ENCODE results near the gene FIZ1.
"Not testable (repeated sequence)": the region's sequence is repeated elsewhere in the genome, so short reads cannot be mapped to it uniquely, and the experiment has no call there.

FIZ1 gene

DNA sequence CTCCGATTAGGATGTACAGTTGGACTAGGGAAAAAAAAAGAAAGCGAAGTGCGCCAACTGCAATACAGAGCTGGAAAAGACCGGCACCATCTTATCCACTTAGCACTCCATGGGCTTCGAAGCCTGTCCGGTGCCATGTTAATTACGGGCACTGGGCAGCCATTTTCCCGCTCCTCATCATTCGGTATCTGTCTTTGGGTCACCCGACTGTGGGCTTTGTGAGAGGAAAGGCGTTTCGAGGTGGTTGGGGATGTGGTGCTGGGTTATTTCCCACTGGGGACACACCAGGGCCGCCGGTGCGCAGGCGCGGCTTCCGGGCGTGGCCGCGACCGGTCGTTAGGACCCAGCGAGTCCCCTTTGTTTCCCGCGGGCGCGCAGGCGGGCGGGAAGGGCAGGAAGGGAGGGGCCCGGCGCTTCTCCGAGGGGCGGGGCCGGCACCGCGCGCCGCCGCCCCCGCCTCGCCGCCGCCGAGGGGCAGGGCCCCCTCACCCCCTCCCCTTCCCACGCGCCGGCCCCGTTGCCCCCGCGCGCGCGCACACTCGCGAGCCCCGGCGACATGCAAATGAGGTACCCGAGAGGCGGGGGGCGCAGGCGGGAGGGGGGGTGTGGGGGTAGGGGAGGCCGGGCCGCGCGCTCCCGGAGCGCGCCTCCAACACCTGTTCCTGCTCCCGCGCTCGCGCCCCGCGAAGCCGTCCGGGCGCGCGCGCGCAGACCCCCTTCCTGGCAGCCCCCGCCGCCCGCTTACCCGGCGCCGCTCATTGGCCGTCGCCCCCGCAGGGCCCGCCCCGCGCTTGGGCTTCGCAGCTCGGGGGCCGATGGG is 735 bp upstream of the FIZ1 start, which contains the start of gene ZNF524:
Gene ZNF524 (plus strand): TSS at position 447 of the 820 bp plus-strand sequence. CDS start 1,825 bp downstream, outside the sequence.
- peak within 1 kb of the TSS; percentile 84 to 99 (median 97) for H3K27ac ChIP-seq
- peak within 1 kb of the TSS; percentile 60 to 94 (median 72) for H3K4me3 ChIP-seq

DNA sequence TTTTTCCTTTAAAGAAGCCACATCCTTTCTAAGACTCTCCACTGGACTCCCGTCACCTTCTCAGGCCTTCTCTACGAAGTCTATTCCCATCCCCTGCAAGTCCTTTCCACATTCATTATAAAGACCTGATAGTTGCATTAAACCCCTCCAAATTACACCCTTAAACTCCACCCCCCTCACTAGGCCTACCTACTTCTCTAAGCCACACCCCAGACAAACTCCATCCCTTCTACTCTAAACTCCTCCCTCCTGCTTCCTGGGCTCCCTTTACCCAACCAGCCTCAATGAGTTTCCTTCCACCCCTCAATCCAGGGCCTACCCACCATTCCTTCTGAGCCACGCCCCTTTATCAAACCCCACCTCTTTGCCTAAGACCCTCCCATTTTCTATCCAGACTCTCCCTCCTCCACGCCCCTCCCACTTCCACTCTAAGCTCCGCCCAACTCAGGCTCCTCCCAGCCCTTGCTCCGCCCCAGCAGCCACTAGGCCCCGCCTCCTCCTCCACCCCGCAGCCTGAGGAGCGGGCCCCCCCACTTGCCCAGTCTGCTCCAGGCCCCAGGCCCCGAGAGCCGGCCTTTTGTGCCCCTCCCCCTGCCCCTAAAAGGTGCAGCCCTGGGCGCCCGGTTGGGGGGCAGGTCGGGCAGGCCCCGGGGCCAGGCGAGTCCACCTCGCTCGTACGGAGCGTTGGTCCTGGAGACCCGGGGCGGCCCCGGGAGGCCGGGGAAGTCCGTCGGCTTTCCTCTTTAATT is 424 bp downstream of the FIZ1 start:
- Histone ChIP-seq H3K27ac (peak overlapping the region; percentile 57 to 99 (median 97)), H3K4me3 (peak overlapping the region; percentile 60 to 94 (median 72))

DNA sequence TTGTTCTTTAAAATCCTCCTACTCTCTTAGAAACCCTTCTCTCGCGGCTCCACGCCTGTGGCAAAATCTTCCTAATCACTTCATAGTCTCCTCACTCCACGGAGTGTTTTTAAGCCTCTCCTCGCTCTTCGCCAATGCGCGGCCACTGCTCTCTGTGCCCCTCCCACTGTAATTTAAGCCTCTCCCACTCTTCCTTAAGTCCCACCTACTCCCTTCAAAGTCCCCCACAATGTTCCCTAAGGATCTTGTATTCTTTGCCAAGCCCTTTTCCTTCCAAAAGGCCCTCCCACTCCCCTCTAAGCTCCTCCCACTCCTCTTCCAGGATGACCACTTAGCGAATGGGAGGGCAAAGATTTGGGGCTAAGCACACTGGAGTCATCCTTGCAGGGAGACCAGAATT is 1.3 kb downstream of the FIZ1 start:
- no peak overlapping the region for H3K27ac ChIP-seq
- H3K4me3 ChIP-seq = no peak overlapping the region

DNA sequence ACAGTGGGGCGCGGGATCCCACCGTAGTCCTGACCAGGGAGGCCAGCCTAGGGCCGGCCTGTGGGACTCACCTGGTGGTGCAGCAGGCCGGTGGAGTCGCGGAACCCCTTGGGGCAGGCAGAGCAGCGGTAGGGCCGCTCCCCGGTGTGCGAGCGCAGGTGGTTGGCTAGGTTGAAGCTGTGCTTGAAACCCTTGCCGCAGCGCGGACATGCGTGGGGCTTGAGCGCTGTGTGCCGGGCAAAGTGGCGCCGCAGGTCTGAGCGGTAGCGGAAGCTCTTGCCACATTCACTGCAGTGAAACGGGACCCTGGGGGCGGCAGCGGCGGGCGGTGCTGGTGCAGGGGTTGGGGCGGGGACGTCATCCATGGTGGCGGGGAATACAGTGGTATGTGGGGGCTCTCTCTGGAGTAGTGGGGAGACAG is 1.8 kb downstream of the FIZ1 start:
- no peak overlapping the region for H3K4me3 ChIP-seq
- H3K27ac ChIP-seq = no peak overlapping the region

DNA sequence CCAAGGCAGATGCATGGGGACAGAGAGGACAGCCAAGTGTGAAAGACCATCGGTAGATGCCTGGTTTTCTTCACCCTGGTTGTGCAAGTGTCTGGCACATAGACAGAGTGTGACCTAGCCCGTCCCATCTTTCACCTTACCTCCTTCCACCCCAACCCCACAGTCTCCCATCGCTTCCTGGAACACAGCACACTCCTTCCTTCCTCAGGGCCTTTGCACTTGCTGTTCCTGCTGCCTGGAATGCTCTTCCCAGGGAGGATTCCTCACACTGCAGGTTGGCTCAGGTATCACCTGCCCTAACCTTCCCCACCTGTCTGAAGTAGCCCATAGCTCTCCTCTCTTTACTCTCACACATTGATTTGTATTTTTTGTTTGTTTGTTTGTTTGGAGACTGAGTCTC is 3.0 kb downstream of the FIZ1 start:
- no peak overlapping the region for H3K27ac ChIP-seq
- no peak overlapping the region for H3K4me3 ChIP-seq

DNA sequence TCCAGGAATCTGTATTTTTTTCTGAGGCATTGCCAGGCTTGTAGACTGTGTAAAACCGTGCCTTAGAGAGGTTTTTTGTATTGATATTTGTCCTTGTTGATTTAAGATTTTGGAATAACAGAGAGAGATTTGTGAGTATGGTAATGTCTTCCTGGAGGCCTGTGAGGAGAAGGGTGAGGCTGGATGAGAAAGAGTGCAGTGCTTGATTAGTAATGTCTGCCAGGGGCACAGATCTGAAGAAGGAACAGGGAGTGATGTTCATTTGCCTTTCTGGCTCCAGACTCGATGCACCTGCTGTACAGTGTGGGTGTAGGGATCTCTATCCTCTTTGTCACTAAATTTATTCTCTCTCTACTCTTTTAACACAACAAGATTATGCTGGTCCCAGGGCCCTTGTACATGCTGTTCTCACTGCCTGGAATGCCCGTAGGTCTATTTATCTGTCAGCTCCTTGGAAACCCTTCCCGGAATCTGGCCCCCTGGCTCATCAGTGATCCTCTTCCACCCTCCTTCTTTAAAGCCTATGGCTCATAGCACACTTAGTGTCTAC is 4.2 kb downstream of the FIZ1 start:
- H3K4me3 ChIP-seq = no peak overlapping the region
- H3K27ac ChIP-seq = no peak overlapping the region

DNA sequence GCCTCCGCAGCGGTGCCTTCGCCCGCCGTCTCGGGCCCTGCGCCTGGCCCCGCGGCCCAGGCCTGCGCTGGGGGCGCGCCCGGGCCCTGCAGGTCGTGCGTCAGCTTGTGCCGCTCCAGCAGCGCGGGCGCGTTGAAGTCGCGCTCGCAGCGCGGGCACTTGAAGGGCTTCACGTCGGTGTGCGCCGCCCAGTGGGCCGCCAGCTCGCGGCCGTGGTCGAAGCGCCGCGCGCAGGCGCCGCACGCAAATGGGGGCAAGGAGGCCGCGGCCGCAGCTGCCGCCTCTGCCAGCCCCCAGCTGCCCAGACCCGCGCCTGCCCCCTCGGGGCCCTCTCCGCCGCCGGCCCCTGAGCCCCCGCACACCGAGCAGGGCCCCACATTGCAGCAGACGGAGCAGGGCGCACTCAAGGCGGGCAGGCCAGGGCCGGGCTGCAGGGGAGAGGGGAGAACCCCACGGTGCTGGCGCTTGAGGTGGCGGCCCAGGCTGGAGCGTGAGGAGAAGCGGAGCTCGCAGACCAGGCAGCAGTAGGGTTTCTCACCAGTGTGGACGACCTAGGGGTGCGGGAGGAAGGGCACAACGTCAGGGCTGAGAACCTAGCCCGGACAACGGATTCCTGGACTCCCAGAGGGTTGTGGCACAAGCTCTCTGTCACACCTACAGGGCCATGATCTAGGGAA is 6.1 kb downstream of the FIZ1 start:
- no peak overlapping the region for H3K27ac ChIP-seq
- H3K4me3 ChIP-seq = no peak overlapping the region

DNA sequence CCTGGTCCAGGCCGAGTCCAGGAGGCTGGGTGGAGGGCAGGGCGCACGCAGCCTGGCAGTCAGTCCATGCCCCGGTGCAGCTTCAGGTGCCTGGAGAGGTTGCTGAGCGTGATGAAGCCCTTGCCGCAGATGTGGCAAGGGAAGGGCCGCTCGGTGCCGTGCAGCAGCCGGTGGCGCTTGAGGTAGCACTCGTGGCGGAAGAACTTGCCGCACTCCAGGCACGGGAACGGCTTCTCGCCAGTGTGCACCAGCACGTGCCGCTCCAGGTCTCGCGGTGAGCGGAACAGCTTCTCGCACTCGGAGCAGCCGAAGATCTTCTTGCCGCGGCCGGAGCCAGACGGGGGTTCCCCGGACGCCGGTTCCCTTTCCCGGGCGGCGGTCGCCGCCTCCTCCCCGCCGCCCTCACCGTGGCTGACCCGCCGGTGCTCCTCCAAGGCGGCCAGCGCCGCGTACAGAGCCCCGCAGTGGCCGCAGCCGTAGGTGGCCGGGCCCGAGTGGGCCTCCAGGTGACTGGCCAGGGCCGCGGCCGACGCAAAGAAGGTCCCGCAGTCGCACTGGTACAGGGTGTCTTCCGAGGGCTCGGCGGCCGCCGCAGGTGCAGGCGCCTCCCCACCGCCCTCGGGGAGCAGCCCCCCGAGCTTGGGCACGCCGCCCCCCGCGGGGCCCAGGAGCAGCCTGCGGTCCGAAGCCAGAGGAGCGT is 6.8 kb downstream of the FIZ1 start:
- no peak overlapping the region for H3K27ac ChIP-seq
- no peak overlapping the region for H3K4me3 ChIP-seq

DNA sequence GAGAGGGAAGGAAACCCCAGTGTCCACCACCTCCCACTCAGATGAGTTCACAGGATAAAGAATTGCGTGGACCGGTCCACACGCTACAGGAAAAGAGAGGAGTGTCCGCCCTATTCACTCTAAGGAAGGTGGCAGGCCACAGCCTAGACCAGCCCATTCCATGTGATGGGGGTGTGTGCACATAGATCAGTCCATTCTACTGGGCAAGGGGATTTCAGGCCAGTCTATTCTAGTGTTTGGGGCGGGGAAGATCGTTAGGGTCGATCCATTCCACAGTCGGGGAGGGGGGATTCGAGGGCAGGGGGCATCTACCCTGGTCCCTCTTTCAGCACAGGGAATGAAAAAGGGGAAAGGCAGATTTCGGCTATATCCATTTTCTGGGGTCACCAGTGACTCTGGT is 7.8 kb downstream of the FIZ1 start:
- H3K4me3 ChIP-seq = no peak overlapping the region

DNA sequence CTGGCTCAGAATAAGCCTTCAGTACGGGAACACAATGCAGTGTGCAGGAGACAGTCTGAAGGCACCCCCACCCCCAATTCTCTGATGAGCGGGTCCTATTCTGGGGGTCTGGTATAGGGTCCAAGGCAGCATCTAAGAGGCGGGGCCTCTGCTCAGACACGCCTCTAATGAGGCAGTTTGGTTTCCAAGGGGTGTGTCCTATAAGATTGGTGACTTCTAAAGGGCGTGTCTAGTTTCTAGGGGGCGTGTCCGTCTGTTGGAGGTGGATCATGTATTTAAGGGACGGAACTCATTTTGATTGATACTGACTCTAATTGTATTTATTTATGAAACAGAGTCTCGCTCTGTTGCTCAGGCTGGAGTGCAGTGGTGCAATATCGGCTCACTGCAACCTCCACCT is 8.7 kb downstream of the FIZ1 start:
- Histone ChIP-seq H3K27ac (no peak overlapping the region), H3K4me3 (no peak overlapping the region)

More for the DNA sequence above, 7.8 kb downstream of the FIZ1 start:
- no peak overlapping the region for H3K27ac ChIP-seq

DNA sequence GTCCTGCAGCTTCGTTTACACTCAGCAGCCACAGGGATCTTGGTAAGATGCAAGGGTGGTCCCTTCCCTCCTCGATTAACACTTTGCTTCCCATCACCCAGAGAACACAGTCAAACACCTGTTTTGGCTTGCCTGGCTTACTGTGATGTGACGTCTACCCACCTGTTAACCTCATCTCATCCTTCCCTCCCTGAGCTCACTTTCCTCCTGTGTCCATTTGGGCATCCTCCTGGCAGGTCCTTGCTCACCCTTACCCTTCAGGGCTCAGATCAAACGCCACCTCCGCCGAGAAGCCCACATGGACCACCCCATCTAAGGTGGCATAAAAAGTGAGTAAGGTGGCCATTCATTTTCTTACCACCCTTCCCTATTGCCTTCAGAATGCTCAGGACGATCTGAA is 9.2 kb downstream of the FIZ1 start:
- Histone ChIP-seq H3K27ac (no peak overlapping the region), H3K4me3 (no peak overlapping the region)

DNA sequence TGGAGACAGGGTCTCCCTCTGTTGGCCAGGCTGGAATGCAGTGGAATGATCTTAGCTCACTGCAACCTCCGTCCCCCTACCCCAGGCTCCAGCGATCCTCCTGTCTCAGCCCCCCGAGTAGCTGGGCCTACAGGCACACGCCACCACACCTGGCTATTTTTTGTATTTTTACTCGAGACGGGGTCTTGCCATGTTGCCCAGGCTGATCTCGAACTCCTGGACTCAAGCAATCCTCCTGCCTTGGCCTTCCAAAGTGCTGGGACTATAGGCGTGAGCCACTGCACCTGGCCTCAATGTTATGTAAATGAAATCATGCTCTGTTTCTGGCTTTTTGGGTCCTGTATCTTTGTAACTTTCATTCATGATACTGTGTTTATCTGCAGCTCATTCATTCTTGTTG is 10.6 kb downstream of the FIZ1 start:
- Histone ChIP-seq H3K4me3 (no peak overlapping the region), H3K27ac (no peak overlapping the region)

DNA sequence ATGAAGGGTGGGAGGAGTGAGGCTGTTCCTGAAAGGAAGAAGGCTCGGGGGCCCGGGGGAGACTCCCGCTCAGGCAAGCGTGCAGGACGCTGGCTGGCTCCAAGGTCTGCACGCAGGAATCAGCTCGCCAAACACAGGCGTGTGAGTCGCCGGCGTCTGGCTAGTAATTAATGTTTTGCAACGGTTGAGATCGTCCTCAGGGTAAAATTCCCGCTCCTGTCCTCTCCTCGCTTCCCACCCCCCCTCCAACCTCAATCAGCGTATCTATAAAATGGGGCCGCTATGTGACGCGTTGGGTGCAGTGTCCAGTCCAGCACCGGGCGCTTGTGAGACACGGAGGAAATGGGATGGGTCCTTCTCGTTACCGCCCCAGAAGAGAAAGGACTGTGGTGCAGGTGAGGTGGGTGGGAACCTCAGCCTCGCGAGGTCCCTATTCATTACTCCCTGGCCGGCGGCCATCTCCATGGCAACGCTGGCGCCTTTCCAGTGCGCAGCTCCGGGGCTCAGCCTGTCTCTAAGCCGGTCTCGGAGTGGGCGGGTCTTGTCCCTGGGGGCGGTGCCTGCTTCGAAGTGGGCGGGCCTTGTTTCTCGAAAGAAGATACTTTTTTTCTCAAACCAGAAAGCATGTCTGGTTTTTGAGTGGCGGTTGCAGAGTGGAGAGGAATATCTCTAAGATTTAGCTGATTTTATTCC is 12.2 kb downstream of the FIZ1 start:
- Histone ChIP-seq H3K4me3 (peak overlapping the region; percentile 7 to 33 (median 20)), H3K27ac (peak overlapping the region in 1 of 21 experiments; percentile 14)

DNA sequence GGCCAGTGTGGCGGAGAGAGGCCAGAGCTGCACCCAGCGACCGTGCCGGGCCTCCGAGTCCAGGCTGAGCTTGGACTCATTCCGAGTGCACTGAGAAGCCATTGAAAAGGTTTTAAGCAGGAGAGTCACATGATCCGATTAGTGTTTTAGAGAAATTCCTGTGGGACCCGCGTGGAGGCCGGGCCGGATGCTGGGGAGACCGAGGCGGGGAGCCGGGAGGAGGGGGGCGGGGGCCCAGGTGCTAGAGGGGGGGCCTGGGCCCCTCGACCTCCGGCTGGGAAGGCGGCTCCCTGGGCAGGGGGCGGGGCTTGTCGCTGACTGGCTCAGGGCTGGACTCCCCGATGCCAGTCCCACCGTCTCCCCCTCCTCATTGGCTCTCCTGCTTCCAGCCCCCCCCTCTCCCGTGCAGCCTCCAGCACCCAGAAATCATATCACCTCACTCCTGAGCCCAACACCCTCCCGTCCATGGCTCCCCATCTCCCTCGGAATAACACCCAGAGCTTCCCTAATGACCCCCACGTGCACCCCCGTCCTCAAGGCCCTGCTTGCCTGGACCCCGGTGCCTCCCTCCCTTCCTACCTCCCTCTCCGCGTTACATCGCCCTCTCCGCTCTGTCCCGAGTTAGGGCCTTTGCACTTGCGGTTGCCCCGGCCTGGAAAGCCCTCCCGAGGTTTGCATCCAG is 13.5 kb downstream of the FIZ1 start:
- peak overlapping the region in 4 of 21 experiments; percentile 2 to 67 (median 18) for H3K27ac ChIP-seq
- H3K4me3 ChIP-seq = peak overlapping the region in 4 of 7 experiments; percentile 10 to 11 (median 10)

DNA sequence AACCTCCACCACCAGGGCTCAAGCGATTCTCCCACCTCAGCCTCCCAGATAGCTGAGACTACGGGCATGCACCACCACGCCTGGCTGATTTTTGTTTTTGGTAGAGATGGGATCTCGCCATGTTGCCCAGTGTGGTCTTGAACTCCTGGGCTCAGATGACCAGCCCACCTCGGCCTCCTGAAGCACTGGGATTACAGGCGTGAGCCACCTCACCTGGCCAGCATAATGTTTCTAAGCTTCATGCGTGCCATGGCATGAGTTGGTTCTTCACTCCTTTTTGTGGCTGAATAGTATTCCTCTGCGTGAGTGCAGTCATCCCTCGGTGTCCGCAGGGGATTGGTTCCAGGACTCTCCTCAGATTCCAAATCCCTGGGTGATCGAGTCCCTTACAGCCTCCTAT is 14.4 kb downstream of the FIZ1 start:
- H3K27ac ChIP-seq = no peak overlapping the region
- no peak overlapping the region for H3K4me3 ChIP-seq

DNA sequence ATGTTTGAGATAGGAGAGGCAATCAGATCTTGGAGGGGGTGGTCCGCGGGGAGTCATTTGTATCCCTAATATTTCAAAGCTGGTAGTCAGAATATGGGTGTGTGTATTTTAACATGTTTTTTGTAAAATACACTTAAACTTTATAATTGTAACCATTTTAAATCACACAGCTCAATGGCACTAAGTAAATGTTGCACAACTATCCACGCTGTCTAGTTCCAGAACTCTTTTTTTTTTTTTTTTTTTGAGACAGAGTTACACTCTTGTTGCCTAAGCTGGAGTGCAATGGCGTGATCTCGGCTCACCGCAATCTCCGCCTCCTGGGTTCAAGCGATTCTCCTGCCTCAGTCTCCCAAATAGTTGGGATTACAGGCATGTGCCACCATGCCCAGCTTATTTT is 15.4 kb downstream of the FIZ1 start:
- not testable (repeated sequence) for H3K4me3 ChIP-seq

DNA sequence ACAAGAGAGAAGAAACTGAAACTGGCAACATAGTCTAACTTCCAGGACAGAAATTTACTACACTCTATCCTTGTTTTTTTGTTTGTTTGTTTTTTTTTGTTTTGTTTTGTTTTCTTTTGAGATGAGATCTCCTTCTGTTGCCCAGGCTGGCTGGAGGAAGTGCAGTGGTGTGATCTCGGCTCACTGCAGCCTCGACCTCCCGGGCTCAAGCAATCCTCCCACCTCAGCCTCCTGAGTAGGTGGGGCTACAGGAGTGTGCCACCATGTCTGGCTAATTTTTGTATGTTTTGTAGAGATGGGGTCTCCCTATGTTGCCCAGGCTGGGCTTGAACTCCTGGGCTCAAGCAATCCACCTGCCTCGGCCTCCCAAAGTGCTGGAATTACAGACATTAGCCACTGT is 17.0 kb downstream of the FIZ1 start:
- peak overlapping the region in 1 of 21 experiments; percentile 30 for H3K27ac ChIP-seq
- not testable (repeated sequence) for H3K4me3 ChIP-seq

More for the DNA sequence above, 15.4 kb downstream of the FIZ1 start:
- H3K27ac ChIP-seq = not testable (repeated sequence)

DNA sequence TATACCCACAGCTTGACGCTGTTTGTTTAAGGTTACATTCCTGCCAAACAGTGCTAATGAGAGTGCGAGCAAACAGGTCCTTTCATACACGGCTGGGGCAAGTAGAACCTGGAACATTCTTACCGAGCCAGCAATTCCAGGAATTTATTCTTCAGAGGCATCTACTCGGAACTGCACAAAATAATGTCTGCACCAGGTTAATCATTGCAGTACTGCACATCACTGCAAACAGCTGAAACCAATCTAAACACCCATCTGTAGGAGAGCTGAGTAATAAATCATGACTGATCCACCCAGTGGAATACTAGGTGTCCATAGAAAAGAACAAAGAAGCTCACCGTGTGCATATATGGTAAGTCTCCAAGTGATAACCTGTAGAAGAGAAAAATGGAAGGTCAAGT is 17.5 kb downstream of the FIZ1 start:
- no peak overlapping the region for H3K4me3 ChIP-seq

More for the DNA sequence above, 17.5 kb downstream of the FIZ1 start:
- H3K27ac ChIP-seq = peak overlapping the region in 2 of 21 experiments; percentile 30 to 94
